ENCODE data around the gene DCLK1.

DNA sequence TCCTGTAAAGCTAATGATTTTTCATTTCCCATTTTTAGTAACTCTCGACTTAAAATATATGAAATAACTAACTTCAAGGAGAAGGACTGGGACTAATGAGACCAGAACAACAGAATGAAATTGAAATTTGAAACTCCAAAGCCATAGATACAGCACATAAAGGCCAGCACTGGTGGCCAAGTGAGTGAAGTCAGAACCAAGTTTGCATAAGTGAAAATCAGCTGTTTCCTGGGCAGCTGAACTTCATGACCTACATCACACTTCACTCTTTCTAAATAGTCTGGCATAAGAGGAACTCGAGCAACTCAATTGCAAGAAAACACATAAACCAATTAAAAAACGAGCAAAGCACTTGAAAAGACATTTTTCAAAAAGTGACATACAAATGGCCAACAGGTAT lies 84.5 kb downstream of the DCLK1 start:
- TF ChIP-seq CTCF (IDR thresholded peaks at IDR 0.05 in 4 of 5, conservative IDR thresholded peaks at IDR 0.05 in 1 of 5) (no peak), POLR2A (IDR thresholded peaks at IDR 0.05) (no peak)

Data from gastrocnemius medialis (tissue), 4 donors.